GM23248 (cell line): Measurements from ENCODE around the gene KIAA1671.

Experiments used
- EZH2 ChIP-seq: fragments of 200-600 bp; sonication (generic); IDR thresholded peaks from 2 replicates; pipeline ENCODE4 v1.6.1; 2018; ENCODE audit warnings: antibody characterized with exemption, mild to moderate bottlenecking; ENCODE audit not compliant: insufficient read depth, poor library complexity, severe bottlenecking
- EZH2phosphoT487 ChIP-seq: fragments of 200-600 bp; sonication (generic); IDR thresholded peaks from 2 replicates; pipeline ENCODE4 v1.6.1; 2018; ENCODE audit warnings: antibody characterized with exemption, moderate library complexity, mild to moderate bottlenecking, low read depth; ENCODE audit not compliant: insufficient read depth

GRCh38 chr22:24978308-24978707, 25.8 kb downstream of the KIAA1671 start:
- TF ChIP-seq EZH2 = no peak
- no peak for TF ChIP-seq EZH2phosphoT487
